Measurements from ENCODE around the gene HAUS7.

- no peak for TF ChIP-seq CTCF (IDR thresholded peaks at IDR 0.05)
- TF ChIP-seq POLR2A (IDR thresholded peaks at IDR 0.05) = no peak
These were observed 25.1 kb downstream of the HAUS7 start for GRCh38 chrX:153445106-153445855.

Data from Peyer's patch (tissue), 4 donors.